WTC11 (cell line): ENCODE results near the gene VIPAS39. TPM values are rescaled to one million over a fixed set of nuclear protein-coding genes. Genes with fewer than 3 reads are reported as not detected.

ENCODE experiments used
- ATAC-seq: fragments of 200-7000 bp; cut with Tn5 transposase; 2 replicates; pipeline ENCODE4 v1.10.0; 2021; ENCODE audit warnings: mild to moderate bottlenecking, moderate library complexity
- CTCF ChIA-PET: fragments of 300-600 bp; sonication (Branson Sonifier 250); formaldehyde crosslinking; loops from one replicate; lab custom pipeline; 2021; ENCODE audit warnings: antibody characterized with exemption; lab: Charles Lee
- POLR2A ChIA-PET: fragments of 350-600 bp; sonication (Branson Sonifier 250); formaldehyde crosslinking; loops from one replicate; lab custom pipeline; 2021; ENCODE audit warnings: antibody characterized with exemption; lab: Charles Lee
- DNase-seq: peaks from one replicate; pipeline ENCODE4 v3.0.0; 2021; ENCODE audit warnings: low spot score
- H3K27ac Mint-ChIP-seq: 2 replicates; pipeline ENCODE4 v1.8.0; 2021; ENCODE audit warnings: mixed read lengths
- H3K27me3 Mint-ChIP-seq: 2 replicates; pipeline ENCODE4 v1.8.0; 2021; ENCODE audit warnings: low read depth, mild to moderate bottlenecking, moderate library complexity, mixed read lengths
- H3K36me3 Mint-ChIP-seq: 2 replicates; pipeline ENCODE4 v1.8.0; 2021; ENCODE audit warnings: mixed read lengths
- H3K4me1 Mint-ChIP-seq: 2 replicates; pipeline ENCODE4 v1.8.0; 2022; ENCODE audit warnings: mixed read lengths
- H3K4me3 Mint-ChIP-seq: 2 replicates; pipeline ENCODE4 v1.8.0; 2021; ENCODE audit warnings: mild to moderate bottlenecking, moderate library complexity, mixed read lengths
- H3K9me3 Mint-ChIP-seq: 2 replicates; pipeline ENCODE4 v1.8.0; 2021; ENCODE audit warnings: mixed read lengths
- ATF2 ChIP-seq: sonication (generic); formaldehyde crosslinking; IDR thresholded peaks from 2 replicates; pipeline ENCODE4 v1.8.1; 2022; ENCODE audit warnings: low read depth, missing genetic modification reagents, borderline replicate concordance
- CBFB ChIP-seq: sonication (generic); formaldehyde crosslinking; IDR thresholded peaks from 2 replicates; pipeline ENCODE4 v1.8.1; 2022; ENCODE audit warnings: mild to moderate bottlenecking, low read depth, missing genetic modification reagents
- HMGA2 ChIP-seq: fragments of 250-450 bp; sonication (Bioruptor Pico); IDR thresholded peaks from 2 replicates; pipeline ENCODE4 v1.4.0; 2021; ENCODE audit warnings: mild to moderate bottlenecking, moderate library complexity
- JAZF1 ChIP-seq: fragments of 250-450 bp; sonication (Bioruptor Pico); IDR thresholded peaks from 2 replicates; pipeline ENCODE4 v1.9.0; 2021; ENCODE audit warnings: moderate library complexity, mild to moderate bottlenecking, inconsistent platforms
- RORB ChIP-seq: fragments of 250-450 bp; sonication (Bioruptor Pico); IDR thresholded peaks from 2 replicates; pipeline ENCODE4 v1.9.0; 2021; ENCODE audit warnings: mild to moderate bottlenecking
- TCF7 ChIP-seq: sonication (generic); formaldehyde crosslinking; IDR thresholded peaks from 2 replicates; pipeline ENCODE4 v1.8.0; 2022; ENCODE audit warnings: mild to moderate bottlenecking, low read depth, missing genetic modification reagents, moderate library complexity
- TEAD4 ChIP-seq: sonication (generic); formaldehyde crosslinking; IDR thresholded peaks from 2 replicates; pipeline ENCODE4 v1.8.0; 2022; ENCODE audit warnings: mild to moderate bottlenecking, missing genetic modification reagents
- TP53 ChIP-seq: sonication (generic); formaldehyde crosslinking; IDR thresholded peaks from 2 replicates; pipeline ENCODE4 v1.8.1; 2023; ENCODE audit warnings: mild to moderate bottlenecking, missing genetic modification reagents
- ZNF219 ChIP-seq: sonication (generic); formaldehyde crosslinking; IDR thresholded peaks from 2 replicates; pipeline ENCODE4 v1.8.0; 2023; ENCODE audit warnings: missing genetic modification reagents, mild to moderate bottlenecking, borderline replicate concordance
- ZNF232 ChIP-seq: sonication (generic); formaldehyde crosslinking; IDR thresholded peaks from 2 replicates; pipeline ENCODE4 v1.8.0; 2022; ENCODE audit warnings: mild to moderate bottlenecking, missing genetic modification reagents
- ZNF396 ChIP-seq: fragments of 250-450 bp; sonication (Bioruptor Pico); IDR thresholded peaks from 2 replicates; pipeline ENCODE4 v1.8.0; 2021; ENCODE audit warnings: mild to moderate bottlenecking, moderate library complexity, borderline replicate concordance
- ZNF416 ChIP-seq: fragments of 250-450 bp; sonication (Bioruptor Pico); IDR thresholded peaks from 2 replicates; pipeline ENCODE4 v1.9.0; 2021; ENCODE audit warnings: mild to moderate bottlenecking, inconsistent platforms
- ZNF423 ChIP-seq: fragments of 250-450 bp; sonication (Bioruptor Pico); IDR thresholded peaks from 2 replicates; pipeline ENCODE4 v2.1.2; 2022; ENCODE audit warnings: mild to moderate bottlenecking, moderate library complexity
- ZNF532 ChIP-seq: fragments of 250-450 bp; sonication (Bioruptor Pico); IDR thresholded peaks from 2 replicates; pipeline ENCODE4 v1.9.0; 2021; ENCODE audit warnings: mild to moderate bottlenecking, borderline replicate concordance
- ZNF671 ChIP-seq: fragments of 250-450 bp; sonication (Bioruptor Pico); IDR thresholded peaks from 2 replicates; pipeline ENCODE4 v1.8.0; 2021; ENCODE audit warnings: mild to moderate bottlenecking
- ZSCAN18 ChIP-seq: fragments of 250-450 bp; sonication (Bioruptor Pico); IDR thresholded peaks from 2 replicates; pipeline ENCODE4 v2.1.2; 2022; ENCODE audit warnings: mild to moderate bottlenecking, moderate library complexity
- total RNA-seq: library from RNA; stranded (reverse); gene quantifications from 3 replicates; pipeline ENCODE4 v1.2.3, GENCODE V29; 2021
- TF ChIP-seq, protein P1 (sequence below): sonication (generic); formaldehyde crosslinking; IDR thresholded peaks from 2 replicates; pipeline ENCODE4 v1.8.0; 2022; ENCODE audit warnings: mild to moderate bottlenecking, missing genetic modification reagents

VIPAS39 gene
- total RNA-seq, 1 experiment from 2014 or later, result 17.0 TPM

GRCh38 chr14:77473921-77474320, 16.5 kb upstream of the VIPAS39 start (continued):
- TF ChIP-seq ZNF532 (no peak), ZNF396 (CRISPR knock-in tag) (no peak), ZNF232 (no peak)

DNA sequence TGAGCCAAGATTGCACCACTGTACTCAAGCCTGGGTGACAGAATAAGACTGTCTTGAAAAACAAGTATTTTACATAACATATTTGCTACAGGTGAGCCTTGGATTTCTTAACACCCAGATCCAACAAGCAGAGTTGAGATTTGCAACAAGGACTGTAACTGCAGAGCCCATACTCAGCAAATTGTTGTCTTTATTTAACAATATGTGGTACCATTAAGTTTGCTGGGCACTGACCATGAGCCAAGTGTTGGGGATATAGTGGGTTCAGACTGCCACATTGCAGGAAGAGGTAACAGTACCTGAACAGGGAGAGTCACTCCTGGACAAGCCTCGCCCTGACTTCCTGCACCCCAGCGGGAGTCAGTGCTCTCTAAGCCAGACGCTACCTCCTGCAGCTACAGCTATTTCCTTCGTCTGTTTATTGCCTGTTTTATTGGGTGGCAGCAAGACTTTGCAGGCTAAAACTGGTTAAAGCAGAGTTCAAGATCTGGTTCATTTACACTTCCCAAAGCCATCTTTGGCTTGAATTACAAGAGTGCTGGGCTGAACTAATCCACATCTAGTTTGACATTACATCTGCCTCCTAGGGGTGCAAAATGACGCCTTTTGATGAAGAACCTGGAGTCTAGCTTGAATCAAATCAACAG, 12.9 kb upstream of the VIPAS39 start:
- peaks cover 31% of the 10 kb centered on the region for H3K4me1 Mint-ChIP-seq
- no peak for DNase-seq
- H3K4me3 Mint-ChIP-seq, result no peak overlapping the region
- CTCF ChIA-PET, result interaction anchor here (3.0 kb wide), 1 partner anchor 11 kb away, joined by 18 read pairs; no protein-coding TSS in a partner anchor
- H3K27ac Mint-ChIP-seq, result peak overlapping the region; percentile 62
- TF ChIP-seq TEAD4 (CRISPR knock-in tag) (no peak), ZNF423 (CRISPR knock-in tag) (peak; percentile 44; the same call in 1 of the 2 replicates)
- TF ChIP-seq, all 79 proteins: peak for 1
- H3K27me3 Mint-ChIP-seq, result no peaks in the 10 kb centered on the region
- ATAC-seq, result peak; percentile 52
- no peaks in the 10 kb centered on the region for H3K9me3 Mint-ChIP-seq
- POLR2A ChIA-PET, result no interaction called here
- H3K36me3 Mint-ChIP-seq, result peaks cover 35% of the 10 kb centered on the region

GRCh38 chr14:77469539-77469938, 12.1 kb upstream of the VIPAS39 start:
- Mint-ChIP-seq H3K36me3 (peaks cover 43% of the 10 kb centered on the region), H3K9me3 (no peaks in the 10 kb centered on the region), H3K4me3 (no peak overlapping the region), H3K27me3 (no peaks in the 10 kb centered on the region), H3K27ac (peak overlapping the region; percentile 58), H3K4me1 (peaks cover 27% of the 10 kb centered on the region)
- POLR2A ChIA-PET, result no interaction called here
- DNase-seq (no peak), ATAC-seq (no peak)
- CTCF ChIA-PET, result interaction anchor here (0.6 to 3.0 kb wide), 2 partner anchors 10 to 149 kb away, joined by 3 to 18 read pairs; partner anchors contain the start of genes GSTZ1 and POMT2
- TF ChIP-seq, protein P1, sequence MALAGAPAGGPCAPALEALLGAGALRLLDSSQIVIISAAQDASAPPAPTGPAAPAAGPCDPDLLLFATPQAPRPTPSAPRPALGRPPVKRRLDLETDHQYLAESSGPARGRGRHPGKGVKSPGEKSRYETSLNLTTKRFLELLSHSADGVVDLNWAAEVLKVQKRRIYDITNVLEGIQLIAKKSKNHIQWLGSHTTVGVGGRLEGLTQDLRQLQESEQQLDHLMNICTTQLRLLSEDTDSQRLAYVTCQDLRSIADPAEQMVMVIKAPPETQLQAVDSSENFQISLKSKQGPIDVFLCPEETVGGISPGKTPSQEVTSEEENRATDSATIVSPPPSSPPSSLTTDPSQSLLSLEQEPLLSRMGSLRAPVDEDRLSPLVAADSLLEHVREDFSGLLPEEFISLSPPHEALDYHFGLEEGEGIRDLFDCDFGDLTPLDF (CRISPR knock-in tag), result no peak
- TF ChIP-seq JAZF1 (CRISPR knock-in tag), result no peak
- no peak for TF ChIP-seq ZNF671 (CRISPR knock-in tag)
- TF ChIP-seq HMGA2 (CRISPR knock-in tag), result no peak
- TF ChIP-seq ZNF532, result no peak
- TF ChIP-seq ZSCAN18 (CRISPR knock-in tag), result no peak
- TF ChIP-seq ZNF416 (CRISPR knock-in tag), result no peak
- TF ChIP-seq RORB (CRISPR knock-in tag), result no peak
- TF ChIP-seq ZNF219 (CRISPR knock-in tag), result no peak
- TF ChIP-seq TCF7, result no peak
- TF ChIP-seq ATF2, result no peak
- TF ChIP-seq TP53 (CRISPR knock-in tag), result no peak
- no peak for TF ChIP-seq CBFB
